ENCODE measurements around the gene OR3A3.

Gene OR3A3

DNA sequence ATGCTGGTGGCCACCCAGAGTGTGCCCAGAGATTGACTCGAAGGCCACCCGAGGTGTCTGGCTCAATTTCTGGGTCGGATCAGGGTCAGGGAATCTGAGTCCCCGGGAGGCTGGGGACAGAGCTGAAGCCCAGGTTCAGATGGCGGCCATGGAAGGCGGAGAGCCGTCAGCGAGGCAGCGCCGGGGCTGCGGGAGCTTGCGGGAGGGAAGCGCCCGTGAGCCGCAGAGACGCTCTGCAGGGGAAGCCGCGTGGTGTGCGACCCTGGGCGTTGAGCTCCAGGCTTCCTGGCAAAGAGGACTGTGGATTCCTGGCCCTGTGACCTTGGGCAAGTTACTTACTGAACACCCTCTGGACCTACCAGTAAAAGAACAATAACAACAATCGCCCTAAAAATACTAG, 61.0 kb downstream of the OR3A3 start:
- no peak for DNase-seq

All from hypothalamus (tissue), 51 donors.